ENCODE measurements around the gene TPK1.

TPK1 gene

DNA sequence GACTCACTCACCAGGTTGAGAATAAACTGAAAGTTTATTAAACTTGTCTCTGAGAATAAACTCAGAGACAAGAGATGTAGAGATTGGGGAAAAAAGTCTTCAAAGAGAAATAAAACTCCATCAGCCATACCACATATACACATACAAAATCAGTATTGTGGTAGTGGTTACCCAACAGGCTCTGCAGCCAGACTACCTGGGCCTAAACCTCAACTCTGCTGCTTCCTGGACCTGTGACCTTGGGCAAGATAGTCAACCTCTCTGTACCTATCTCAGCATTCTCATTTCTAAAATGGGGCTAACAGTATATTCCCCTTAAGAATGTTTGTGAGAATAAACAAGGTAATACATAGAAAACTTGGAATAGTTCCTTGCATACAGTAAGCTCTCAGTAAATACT lies 15.3 kb downstream of the TPK1 start:
- Histone ChIP-seq H3K9me3 (no peaks in the 10 kb centered on the region), H3K4me3 (ENCODE audit: low read depth, low read length) (no peak overlapping the region), H3K4me1 (no peaks in the 10 kb centered on the region), H3K27me3 (no peaks in the 10 kb centered on the region), H3K36me3 (no peaks in the 10 kb centered on the region)
- DNase-seq, result no peak
- no peak for TF ChIP-seq CTCF (IDR thresholded peaks at IDR 0.05; ENCODE audit: low read depth, low read length)

GRCh38 chr7:144819566-144819965 lies 16.3 kb downstream of the TPK1 start:
- H3K9me3 ChIP-seq, result no peaks in the 10 kb centered on the region
- DNase-seq, result no peak
- no peaks in the 10 kb centered on the region for H3K27me3 ChIP-seq
- H3K4me3 ChIP-seq (ENCODE audit: low read depth, low read length), result no peak overlapping the region
- TF ChIP-seq CTCF (IDR thresholded peaks at IDR 0.05; ENCODE audit: low read depth, low read length), result no peak
- H3K4me1 ChIP-seq, result no peaks in the 10 kb centered on the region
- no peaks in the 10 kb centered on the region for H3K36me3 ChIP-seq

DNA sequence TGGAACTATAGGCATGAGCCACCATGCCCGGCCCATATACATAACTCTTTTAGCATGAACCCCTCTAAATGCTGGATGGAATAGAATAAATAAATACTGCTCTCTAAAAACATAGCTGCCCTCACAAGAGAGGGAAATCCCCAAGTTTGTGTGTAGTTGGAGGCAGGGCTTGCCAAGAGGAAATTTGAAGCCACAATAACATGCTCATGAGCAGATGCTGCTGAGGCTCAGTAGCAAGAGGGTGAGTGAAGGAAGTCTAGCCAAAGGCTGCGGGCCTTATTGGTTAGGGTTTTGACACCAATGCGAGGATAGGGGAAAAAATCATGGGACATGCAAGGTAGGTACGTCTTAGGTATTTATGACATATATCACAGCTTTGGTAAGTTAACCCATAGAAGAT lies 17.3 kb downstream of the TPK1 start:
- H3K9me3 ChIP-seq, result no peaks in the 10 kb centered on the region
- H3K4me1 ChIP-seq, result no peaks in the 10 kb centered on the region
- no peak overlapping the region for H3K4me3 ChIP-seq (ENCODE audit: low read depth, low read length)
- no peaks in the 10 kb centered on the region for H3K27me3 ChIP-seq
- no peak for DNase-seq
- no peak for TF ChIP-seq CTCF (IDR thresholded peaks at IDR 0.05; ENCODE audit: low read depth, low read length)
- no peaks in the 10 kb centered on the region for H3K36me3 ChIP-seq

DNA sequence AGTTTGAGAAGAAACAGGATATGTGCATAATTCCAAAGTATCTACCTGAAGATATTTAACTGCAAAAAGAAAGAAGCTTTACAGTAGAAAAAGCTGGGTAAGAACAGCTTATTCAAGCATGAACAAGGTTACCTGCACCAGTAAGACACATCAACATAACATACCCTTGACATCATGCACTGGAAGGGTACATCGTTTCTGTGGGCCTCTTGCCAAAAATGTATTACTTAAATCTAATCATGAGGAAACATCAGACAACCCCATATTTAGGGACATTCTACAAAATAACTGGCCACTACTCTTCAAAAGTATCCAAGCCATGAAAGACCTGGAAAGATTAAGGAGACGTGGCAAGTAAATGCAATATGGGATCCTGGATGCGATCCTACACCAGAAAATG lies 18.9 kb downstream of the TPK1 start:
- DNase-seq, result no peak
- no peaks in the 10 kb centered on the region for H3K4me1 ChIP-seq
- H3K27me3 ChIP-seq, result no peaks in the 10 kb centered on the region
- H3K36me3 ChIP-seq, result no peaks in the 10 kb centered on the region
- TF ChIP-seq CTCF (IDR thresholded peaks at IDR 0.05; ENCODE audit: low read depth, low read length), result no peak
- H3K9me3 ChIP-seq, result no peaks in the 10 kb centered on the region
- H3K4me3 ChIP-seq (ENCODE audit: low read depth, low read length), result no peak overlapping the region

DNA sequence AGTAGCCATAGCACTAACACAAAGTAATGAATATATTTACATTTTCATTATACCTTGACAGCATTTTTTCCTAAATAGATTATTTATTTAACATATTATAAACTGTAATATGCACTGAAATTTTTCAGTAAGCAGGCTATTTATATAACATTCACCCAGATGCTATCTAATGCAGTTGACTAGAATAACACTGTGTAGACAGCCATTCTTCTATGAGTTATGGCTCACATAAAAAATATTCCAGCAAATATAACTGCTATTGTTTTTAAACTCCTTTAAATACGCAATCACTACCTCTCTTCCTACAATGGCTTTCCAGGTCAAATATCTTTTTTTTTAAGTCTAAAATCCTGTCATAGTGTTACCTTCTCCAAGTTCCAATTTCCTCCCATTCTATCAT lies 21.6 kb downstream of the TPK1 start:
- Histone ChIP-seq H3K27me3 (no peaks in the 10 kb centered on the region), H3K4me1 (no peaks in the 10 kb centered on the region), H3K9me3 (no peaks in the 10 kb centered on the region), H3K36me3 (no peaks in the 10 kb centered on the region), H3K4me3 (ENCODE audit: low read depth, low read length) (no peak overlapping the region)
- no peak for DNase-seq
- no peak for TF ChIP-seq CTCF (IDR thresholded peaks at IDR 0.05; ENCODE audit: low read depth, low read length)

GRCh38 chr7:144812379-144813283 lies 23.2 kb downstream of the TPK1 start:
- no peak for TF ChIP-seq CTCF (IDR thresholded peaks at IDR 0.05; ENCODE audit: low read depth, low read length)
- Histone ChIP-seq H3K36me3 (no peaks in the 10 kb centered on the region), H3K27me3 (no peaks in the 10 kb centered on the region), H3K4me3 (ENCODE audit: low read depth, low read length) (no peak overlapping the region), H3K9me3 (no peaks in the 10 kb centered on the region), H3K4me1 (no peaks in the 10 kb centered on the region)
- no peak for DNase-seq
